Stimulated activated naive B cell treated with anti-CD40 and anti-IgM and Interleukin-4, amounts not matched to agents 10 μg/mL and 1 μg/mL and 100 μg/mL, for 72 hours (primary cell): ENCODE data around the gene TMEM179.

ENCODE experiments used
- ATAC-seq, 2 donors: fragments of 150-1000 bp; cut with Tn5 transposase; replicated peaks; 2 replicates each; pipeline ENCODE4 v1.10.0; 2021; ENCODE audit warnings: moderate library complexity in 1 of 2
- DNase-seq: peaks from one replicate; pipeline ENCODE4 v3.0.0; 2021
- H3K27ac Mint-ChIP-seq: one replicate; pipeline ENCODE4 v1.8.0; 2022; ENCODE audit warnings: mild to moderate bottlenecking, mixed read lengths
- H3K27me3 Mint-ChIP-seq, 2 donors: one replicate each; pipeline ENCODE4 v1.8.0; 2022; ENCODE audit warnings: mixed read lengths in 2 of 2
- H3K36me3 Mint-ChIP-seq, 2 donors: one replicate each; pipeline ENCODE4 v1.8.0; 2022; ENCODE audit warnings: mixed read lengths in 2 of 2, mild to moderate bottlenecking in 1 of 2
- H3K4me1 Mint-ChIP-seq, 2 donors: one replicate each; pipeline ENCODE4 v1.8.0; 2022; ENCODE audit warnings: mixed read lengths in 2 of 2, mild to moderate bottlenecking in 1 of 2
- H3K4me3 Mint-ChIP-seq, 2 donors: one replicate each; pipeline ENCODE4 v1.8.0; 2022; ENCODE audit warnings: mild to moderate bottlenecking in 2 of 2, mixed read lengths in 2 of 2, moderate library complexity in 1 of 2
- H3K9me3 Mint-ChIP-seq, 2 donors: one replicate each; pipeline ENCODE4 v1.8.0; 2022; ENCODE audit warnings: mixed read lengths in 2 of 2, mild to moderate bottlenecking in 1 of 2

TMEM179 gene

GRCh38 chr14:104550861-104551728, 53.5 kb downstream of the TMEM179 start:
- ATAC-seq, result no peak
- no peaks in the 10 kb centered on the region for H3K4me1 Mint-ChIP-seq
- H3K27me3 Mint-ChIP-seq, result peaks cover 33 to 38% of the 10 kb centered on the region in 2 donors
- no peak overlapping the region for H3K27ac Mint-ChIP-seq
- no peaks in the 10 kb centered on the region for H3K36me3 Mint-ChIP-seq
- no peak for DNase-seq
- H3K4me3 Mint-ChIP-seq, result no peak overlapping the region
- H3K9me3 Mint-ChIP-seq, result peaks cover 0 to 1% of the 10 kb centered on the region in 2 donors

- Mint-ChIP-seq H3K9me3 (peaks cover 0 to 1% of the 10 kb centered on the region in 2 donors), H3K27me3 (peaks cover 37 to 39% of the 10 kb centered on the region in 2 donors), H3K27ac (no peak overlapping the region), H3K4me3 (no peak overlapping the region), H3K36me3 (no peaks in the 10 kb centered on the region), H3K4me1 (no peaks in the 10 kb centered on the region)
- ATAC-seq (no peak), DNase-seq (no peak)
Observed at GRCh38 chr14:104550340-104550860, 54.2 kb downstream of the TMEM179 start.

DNA sequence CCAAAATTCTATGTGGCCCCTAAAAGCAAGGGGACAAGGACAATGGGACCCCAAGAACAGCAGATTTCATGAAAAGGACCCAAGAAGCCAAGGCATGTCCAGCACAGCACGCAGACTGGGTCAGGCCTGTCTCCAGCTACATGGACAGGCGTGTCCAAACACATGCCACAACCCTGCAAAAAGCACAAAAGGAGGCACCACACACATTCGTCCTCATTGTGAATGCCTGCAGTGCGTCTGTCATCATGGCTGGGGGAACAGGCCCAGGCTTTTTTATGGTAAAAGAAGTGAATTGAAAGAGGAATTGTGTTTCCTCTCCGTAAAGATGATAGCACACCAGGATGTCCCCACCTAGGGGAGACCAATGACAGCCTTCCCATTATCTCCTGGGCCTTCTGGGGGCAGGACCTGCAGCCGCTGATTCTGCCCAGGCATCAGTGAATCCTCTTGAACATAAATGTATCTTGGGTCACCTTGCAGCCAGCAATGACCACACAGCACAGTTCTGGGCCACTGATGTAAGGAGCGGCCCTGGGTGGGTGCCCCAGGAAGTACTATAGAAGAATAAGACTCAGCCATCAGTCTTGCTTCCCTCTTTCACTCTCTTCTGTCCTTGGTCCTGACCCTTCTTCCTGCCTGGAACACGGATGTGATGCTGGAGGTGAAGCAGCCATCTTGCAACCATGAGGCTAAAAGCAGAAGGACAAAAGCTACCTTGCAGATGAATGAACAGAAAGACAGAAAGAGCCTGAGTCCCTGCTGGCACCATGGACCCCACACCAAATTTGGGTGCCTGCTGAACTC, 54.8 kb downstream of the TMEM179 start:
- DNase-seq (no peak), ATAC-seq (no peak)
- Mint-ChIP-seq H3K27ac (no peak overlapping the region), H3K27me3 (peaks cover 41 to 44% of the 10 kb centered on the region in 2 donors), H3K4me3 (no peak overlapping the region), H3K36me3 (no peaks in the 10 kb centered on the region), H3K9me3 (peaks cover 0 to 1% of the 10 kb centered on the region in 2 donors), H3K4me1 (no peaks in the 10 kb centered on the region)

GRCh38 chr14:104548802-104549535, 55.6 kb downstream of the TMEM179 start:
- H3K4me1 Mint-ChIP-seq, result no peaks in the 10 kb centered on the region
- H3K27me3 Mint-ChIP-seq, result peaks cover 47 to 52% of the 10 kb centered on the region in 2 donors
- ATAC-seq, result no peak
- peaks cover 0 to 1% of the 10 kb centered on the region in 2 donors for H3K9me3 Mint-ChIP-seq
- H3K36me3 Mint-ChIP-seq, result no peaks in the 10 kb centered on the region
- H3K27ac Mint-ChIP-seq, result no peak overlapping the region
- H3K4me3 Mint-ChIP-seq, result no peak overlapping the region
- no peak for DNase-seq

- no peak for ATAC-seq
- Mint-ChIP-seq H3K36me3 (no peaks in the 10 kb centered on the region), H3K27me3 (peaks cover 49 to 60% of the 10 kb centered on the region in 2 donors), H3K27ac (no peak overlapping the region), H3K9me3 (peaks cover 0 to 1% of the 10 kb centered on the region in 2 donors), H3K4me1 (no peaks in the 10 kb centered on the region), H3K4me3 (no peak overlapping the region)
- no peak for DNase-seq
Observed at GRCh38 chr14:104547998-104548700, 56.4 kb downstream of the TMEM179 start.

DNA sequence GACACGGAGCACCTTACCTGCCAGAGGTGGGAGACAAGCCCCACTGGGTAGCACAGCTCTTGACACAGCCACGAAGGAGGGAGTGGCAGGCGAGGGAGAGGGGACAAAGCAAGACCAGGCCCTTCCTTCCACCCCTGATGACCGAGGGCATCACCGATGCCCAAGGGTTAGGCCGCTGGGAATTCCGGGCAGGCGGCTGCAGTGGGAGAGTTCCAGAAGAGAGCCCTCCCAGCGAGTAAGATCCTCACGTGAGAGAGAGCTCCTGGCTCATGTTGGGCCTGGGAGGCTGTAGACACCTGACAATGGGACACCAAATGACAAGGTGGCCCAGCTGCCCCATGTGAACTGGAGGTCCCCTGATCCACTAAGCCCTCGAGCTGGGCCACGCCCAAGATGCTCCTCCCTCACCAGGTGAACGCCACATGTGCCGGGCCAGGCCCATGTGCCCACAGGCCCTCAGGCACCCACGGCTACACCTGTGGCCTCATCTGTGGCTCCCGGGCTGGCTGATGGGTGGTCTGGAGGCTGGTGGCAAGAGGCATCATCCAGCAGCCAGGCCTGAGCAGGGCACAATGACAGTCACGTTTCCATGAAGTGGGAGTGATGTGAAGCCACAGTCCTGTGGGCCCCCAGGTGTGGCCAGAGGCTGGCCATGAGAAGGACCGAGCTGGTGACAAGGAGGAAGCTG, 57.1 kb downstream of the TMEM179 start:
- no peak for ATAC-seq
- Mint-ChIP-seq H3K27ac (no peak overlapping the region), H3K27me3 (peaks cover 49 to 61% of the 10 kb centered on the region in 2 donors), H3K4me3 (no peak overlapping the region), H3K4me1 (no peaks in the 10 kb centered on the region), H3K9me3 (peaks cover 0 to 1% of the 10 kb centered on the region in 2 donors), H3K36me3 (no peaks in the 10 kb centered on the region)
- DNase-seq, result no peak

- no peak for ATAC-seq
- Mint-ChIP-seq H3K4me1 (no peaks in the 10 kb centered on the region), H3K4me3 (no peak overlapping the region), H3K27me3 (peaks cover 56 to 60% of the 10 kb centered on the region in 2 donors), H3K36me3 (no peaks in the 10 kb centered on the region), H3K9me3 (peaks cover 0 to 1% of the 10 kb centered on the region in 2 donors), H3K27ac (no peak overlapping the region)
- DNase-seq, result no peak
Observed at GRCh38 chr14:104546591-104547309, 57.8 kb downstream of the TMEM179 start.

DNA sequence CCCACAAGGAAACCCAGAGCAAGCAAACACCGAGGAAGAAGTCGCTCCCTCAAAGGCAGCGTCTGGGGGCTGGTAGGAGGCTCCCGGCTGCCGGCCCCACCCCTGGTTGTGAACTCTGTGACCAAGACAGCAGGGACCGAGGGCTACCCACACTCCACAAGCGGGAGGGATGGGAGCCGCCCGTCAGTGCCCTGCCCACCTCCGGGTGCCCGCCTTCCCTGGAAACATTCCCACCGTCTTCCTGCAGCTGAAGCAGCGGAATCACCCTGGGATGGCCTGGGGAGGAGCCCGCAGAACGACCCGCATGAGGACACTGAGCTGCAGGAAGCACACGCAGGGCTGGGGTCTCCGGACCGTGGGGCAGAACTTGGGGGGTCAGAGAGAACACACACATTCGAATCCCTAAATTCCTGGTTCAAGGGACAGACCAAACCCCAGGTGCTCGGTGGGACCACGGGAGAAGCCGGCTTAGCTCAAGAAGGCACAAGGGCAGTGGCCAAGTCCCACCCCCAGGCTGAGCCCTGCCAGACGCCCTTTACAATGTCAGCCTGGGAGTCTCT, 58.5 kb downstream of the TMEM179 start:
- H3K27me3 Mint-ChIP-seq, result peaks cover 56 to 59% of the 10 kb centered on the region in 2 donors
- H3K4me1 Mint-ChIP-seq, result no peaks in the 10 kb centered on the region
- no peak overlapping the region for H3K27ac Mint-ChIP-seq
- no peaks in the 10 kb centered on the region for H3K36me3 Mint-ChIP-seq
- peaks cover 0 to 1% of the 10 kb centered on the region in 2 donors for H3K9me3 Mint-ChIP-seq
- DNase-seq (no peak), ATAC-seq (no peak)
- no peak overlapping the region for H3K4me3 Mint-ChIP-seq

DNA sequence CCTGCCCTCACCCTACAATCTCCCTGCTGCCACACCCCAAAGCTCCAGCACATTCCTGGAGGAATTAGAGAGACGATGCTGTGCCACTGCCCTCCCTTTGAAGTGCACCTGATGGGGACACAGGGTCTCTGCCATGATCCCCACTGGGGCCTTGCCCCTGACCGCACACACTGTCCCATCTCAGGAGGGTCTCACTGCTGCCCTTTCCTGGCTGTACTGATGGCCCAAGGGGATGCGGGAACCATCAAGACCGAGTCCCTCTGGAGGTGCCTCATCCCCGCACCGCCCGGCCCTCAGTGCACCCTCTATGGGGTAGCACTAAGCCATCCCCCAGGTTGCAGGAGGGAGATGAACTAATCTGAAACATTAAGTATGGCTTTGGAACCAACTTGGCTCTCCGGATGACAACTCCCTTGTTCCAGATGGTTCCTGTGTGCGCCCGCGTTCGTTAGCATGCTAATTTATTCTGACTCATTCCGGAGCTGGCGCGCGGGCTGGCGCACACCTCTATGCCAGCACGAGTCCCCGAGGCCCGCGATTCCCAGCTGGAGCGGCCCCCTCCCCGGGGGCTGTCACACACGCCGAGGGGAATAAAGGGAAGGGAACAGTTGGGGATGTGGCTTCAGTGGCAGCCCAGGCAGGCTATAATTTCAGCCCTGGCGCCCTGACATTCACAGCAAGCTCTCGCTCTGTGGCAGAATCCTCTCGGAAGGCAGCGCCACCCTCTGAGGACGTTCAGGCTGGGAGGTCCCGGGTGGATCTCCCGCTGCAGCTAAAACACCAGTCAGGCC, 59.2 kb downstream of the TMEM179 start:
- Mint-ChIP-seq H3K27ac (no peak overlapping the region), H3K27me3 (peaks cover 52 to 56% of the 10 kb centered on the region in 2 donors), H3K4me1 (no peaks in the 10 kb centered on the region), H3K9me3 (peaks cover 0 to 1% of the 10 kb centered on the region in 2 donors), H3K36me3 (no peaks in the 10 kb centered on the region), H3K4me3 (no peak overlapping the region)
- ATAC-seq (no peak), DNase-seq (no peak)

- ATAC-seq, result no peak
- H3K27me3 Mint-ChIP-seq, result peaks cover 47 to 50% of the 10 kb centered on the region in 2 donors
- no peak overlapping the region for H3K27ac Mint-ChIP-seq
- no peak overlapping the region for H3K4me3 Mint-ChIP-seq
- H3K9me3 Mint-ChIP-seq, result no peaks in the 10 kb centered on the region
- no peak for DNase-seq
- no peaks in the 10 kb centered on the region for H3K4me1 Mint-ChIP-seq
- H3K36me3 Mint-ChIP-seq, result no peaks in the 10 kb centered on the region
Observed at GRCh38 chr14:104544362-104544961, 60.1 kb downstream of the TMEM179 start.

DNA sequence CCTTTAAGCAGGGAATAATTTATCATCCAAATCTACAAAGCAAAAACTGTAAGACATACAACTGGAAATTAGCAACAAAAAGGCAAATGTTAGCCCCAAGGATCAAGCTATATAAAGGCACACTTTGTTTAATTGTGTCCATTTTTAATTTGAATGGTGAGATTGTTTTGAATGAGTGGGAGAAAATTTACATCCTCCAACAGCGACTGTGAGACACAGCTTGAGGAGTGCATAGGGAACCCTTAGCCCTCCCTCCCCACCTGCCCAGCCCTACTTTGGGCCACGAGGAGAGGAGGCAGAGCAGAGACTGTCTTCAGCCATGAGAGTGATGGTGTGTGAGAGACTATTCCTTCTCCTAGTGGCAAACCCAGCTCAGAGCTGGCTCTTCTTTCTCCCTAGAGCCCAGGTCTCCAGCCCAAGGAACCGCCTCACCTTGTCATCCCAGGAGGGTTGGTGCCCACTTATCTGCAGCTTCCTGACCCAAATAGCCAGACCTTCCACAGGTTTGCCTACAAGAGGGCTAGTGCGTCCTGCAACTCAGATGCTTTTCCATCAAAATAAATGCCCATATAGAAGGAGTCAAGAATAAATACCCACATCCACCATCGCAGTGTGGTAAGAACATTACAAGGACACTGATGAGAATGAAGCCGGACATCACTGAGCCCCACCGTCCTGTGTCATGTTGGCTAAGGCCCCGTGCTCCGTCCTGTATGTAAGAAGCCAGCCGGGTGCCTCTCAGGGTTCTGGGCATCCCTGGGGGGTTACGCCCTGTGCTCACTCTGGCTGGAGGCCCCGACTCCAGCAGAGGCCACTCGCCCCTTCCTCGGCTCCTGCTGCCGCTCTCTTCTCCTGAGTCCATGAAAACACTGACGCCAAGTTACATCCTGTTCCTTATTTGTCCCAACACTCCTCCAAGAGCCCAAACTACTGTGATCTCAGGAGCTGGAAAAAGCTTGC, 61.4 kb downstream of the TMEM179 start:
- H3K4me3 Mint-ChIP-seq, result no peak overlapping the region
- peaks cover 47 to 48% of the 10 kb centered on the region in 2 donors for H3K27me3 Mint-ChIP-seq
- H3K36me3 Mint-ChIP-seq, result no peaks in the 10 kb centered on the region
- no peak overlapping the region for H3K27ac Mint-ChIP-seq
- H3K9me3 Mint-ChIP-seq, result no peaks in the 10 kb centered on the region
- no peak for ATAC-seq
- no peaks in the 10 kb centered on the region for H3K4me1 Mint-ChIP-seq
- DNase-seq, result no peak
